Fibroblast of lung (primary cell): ENCODE measurements around the gene TOX2. TPM values are rescaled to one million over a fixed set of nuclear protein-coding genes. Genes with fewer than 3 reads are reported as not detected.

ENCODE experiments used
- DNase-seq, 2 donors: peaks; one replicate each; pipeline versions ENCODE4 v3.0.0 to v3.0.0-alpha.2; 2010; ENCODE audit warnings: low read depth in 2 of 2
- H2AFZ ChIP-seq: 2 replicates; pipeline ENCODE4 v1.5.1; 2012; ENCODE audit warnings: low read length, control low read depth, inconsistent platforms
- H3K27ac ChIP-seq: 2 replicates; pipeline ENCODE4 v1.5.1; 2011; ENCODE audit warnings: low read length, control low read depth; ENCODE audit not compliant: insufficient read depth
- H3K27me3 ChIP-seq: 2 replicates; pipeline ENCODE4 v1.5.1; 2011; ENCODE audit warnings: mild to moderate bottlenecking, low read length; ENCODE audit not compliant: control insufficient read depth, insufficient read depth
- H3K36me3 ChIP-seq: 2 replicates; pipeline ENCODE4 v1.5.1; 2011; ENCODE audit warnings: low read length; ENCODE audit not compliant: control insufficient read depth, insufficient read depth
- H3K4me1 ChIP-seq: 2 replicates; pipeline ENCODE4 v1.5.1; 2011; ENCODE audit warnings: low read length; ENCODE audit not compliant: control insufficient read depth, insufficient read depth; ENCODE audit errors: extremely low read depth
- H3K4me2 ChIP-seq: 2 replicates; pipeline ENCODE4 v1.5.1; 2011; ENCODE audit warnings: low read length, control low read depth; ENCODE audit not compliant: insufficient read depth; ENCODE audit errors: extremely low read depth
- H3K4me3 ChIP-seq, 4 experiments: fragments of 200-600 bp in 1 of 4; sonication (generic) in 1 of 4; replicated peaks in 1 of 4; 2 replicates each; pipeline ENCODE4 v1.5.1; 2011 to 2016; ENCODE audit warnings: low read length in 4 of 4, low read depth in 3 of 4, mild to moderate bottlenecking in 3 of 4, control low read depth in 2 of 4, inconsistent platforms in 1 of 4, mixed read lengths in 1 of 4; ENCODE audit not compliant: insufficient read depth in 1 of 4; ENCODE audit errors: control extremely low read depth in 1 of 4
- H3K79me2 ChIP-seq: 2 replicates; pipeline ENCODE4 v1.5.1; 2012; ENCODE audit warnings: mild to moderate bottlenecking, low read length, inconsistent platforms; ENCODE audit not compliant: control insufficient read depth, insufficient read depth
- H3K9ac ChIP-seq: 2 replicates; pipeline ENCODE4 v1.5.1; 2011; ENCODE audit warnings: mild to moderate bottlenecking, low read length, control low read depth; ENCODE audit not compliant: insufficient read depth
- H3K9me3 ChIP-seq: 2 replicates; pipeline ENCODE4 v1.5.1; 2012; ENCODE audit warnings: low read depth, low read length; ENCODE audit not compliant: control insufficient read depth, insufficient read depth
- H4K20me1 ChIP-seq: 2 replicates; pipeline ENCODE4 v1.5.1; 2011; ENCODE audit warnings: low read length; ENCODE audit not compliant: control insufficient read depth, insufficient read depth; ENCODE audit errors: extremely low read depth
- CTCF ChIP-seq, 2 donors: IDR thresholded peaks in 1 of 2; conservative IDR thresholded peaks in 1 of 2; 1 replicate in 1 of 2; 2 replicates in 1 of 2; pipeline ENCODE4 v1.5.1; 2011 to 2012; ENCODE audit warnings: low read length in 2 of 2, control low read depth in 1 of 2, inconsistent platforms in 1 of 2, low read depth in 1 of 2, mild to moderate bottlenecking in 1 of 2
- EZH2 ChIP-seq: IDR thresholded peaks from 2 replicates; pipeline ENCODE4 v1.5.1; 2012; ENCODE audit warnings: low read length, control low read depth, mild to moderate bottlenecking; ENCODE audit errors: missing control alignments
- polyA plus RNA-seq, 2 donors: library from polyadenylated mRNA; depleted of rRNA in 1 of 2; stranded (reverse) in 1 of 2; unstranded in 1 of 2; fragments of >200 nt; gene quantifications; 2 replicates each; pipeline ENCODE4 v1.2.1, GENCODE V29; 2011 to 2012; ENCODE audit warnings: missing spikeins in 1 of 2
- total RNA-seq: library from RNA; depleted of rRNA; stranded (reverse); fragments of >200 nt; gene quantifications from 2 replicates; pipeline ENCODE4 v1.2.1, GENCODE V29; 2014

Gene TOX2
- total and polyA plus RNA-seq, 2 donors (not counting 1 experiment from before 2014, with no cell fraction given): 5.9 to 9.6 TPM

- Histone ChIP-seq H3K27me3 (no peaks in the 10 kb centered on the region), H3K27ac (no peak overlapping the region), H4K20me1 (peaks cover 2% of the 10 kb centered on the region), H3K4me2 (no peak overlapping the region), H3K4me1 (no peaks in the 10 kb centered on the region), H3K9ac (no peak overlapping the region), H2AFZ (no peak overlapping the region), H3K4me3 (no peak overlapping the region), H3K36me3 (peaks cover 3% of the 10 kb centered on the region), H3K79me2 (no peaks in the 10 kb centered on the region), H3K9me3 (no peaks in the 10 kb centered on the region)
- DNase-seq: no peak
- TF ChIP-seq EZH2: no peak
- no peak for TF ChIP-seq CTCF (conservative IDR thresholded peaks at IDR 0.05 in 1 of 2, IDR thresholded peaks at IDR 0.05 in 1 of 2; ENCODE audit: low read depth in 1 of 2, low read length in 2 of 2)
Measured at GRCh38 chr20:44054849-44055248, 140.2 kb downstream of the TOX2 start.

GRCh38 chr20:44056010-44056698 lies 141.5 kb downstream of the TOX2 start:
- Histone ChIP-seq H3K79me2 (no peaks in the 10 kb centered on the region), H2AFZ (no peak overlapping the region), H3K4me3 (no peak overlapping the region), H3K9me3 (no peaks in the 10 kb centered on the region), H4K20me1 (peaks cover 2% of the 10 kb centered on the region), H3K9ac (no peak overlapping the region), H3K27me3 (no peaks in the 10 kb centered on the region), H3K27ac (no peak overlapping the region), H3K4me1 (no peaks in the 10 kb centered on the region), H3K4me2 (no peak overlapping the region), H3K36me3 (peaks cover 3% of the 10 kb centered on the region)
- DNase-seq: no peak
- TF ChIP-seq EZH2 (no peak), CTCF (conservative IDR thresholded peaks at IDR 0.05 in 1 of 2, IDR thresholded peaks at IDR 0.05 in 1 of 2; ENCODE audit: low read depth in 1 of 2, low read length in 2 of 2) (peak in 1 of 2 donors; percentile 13)

DNA sequence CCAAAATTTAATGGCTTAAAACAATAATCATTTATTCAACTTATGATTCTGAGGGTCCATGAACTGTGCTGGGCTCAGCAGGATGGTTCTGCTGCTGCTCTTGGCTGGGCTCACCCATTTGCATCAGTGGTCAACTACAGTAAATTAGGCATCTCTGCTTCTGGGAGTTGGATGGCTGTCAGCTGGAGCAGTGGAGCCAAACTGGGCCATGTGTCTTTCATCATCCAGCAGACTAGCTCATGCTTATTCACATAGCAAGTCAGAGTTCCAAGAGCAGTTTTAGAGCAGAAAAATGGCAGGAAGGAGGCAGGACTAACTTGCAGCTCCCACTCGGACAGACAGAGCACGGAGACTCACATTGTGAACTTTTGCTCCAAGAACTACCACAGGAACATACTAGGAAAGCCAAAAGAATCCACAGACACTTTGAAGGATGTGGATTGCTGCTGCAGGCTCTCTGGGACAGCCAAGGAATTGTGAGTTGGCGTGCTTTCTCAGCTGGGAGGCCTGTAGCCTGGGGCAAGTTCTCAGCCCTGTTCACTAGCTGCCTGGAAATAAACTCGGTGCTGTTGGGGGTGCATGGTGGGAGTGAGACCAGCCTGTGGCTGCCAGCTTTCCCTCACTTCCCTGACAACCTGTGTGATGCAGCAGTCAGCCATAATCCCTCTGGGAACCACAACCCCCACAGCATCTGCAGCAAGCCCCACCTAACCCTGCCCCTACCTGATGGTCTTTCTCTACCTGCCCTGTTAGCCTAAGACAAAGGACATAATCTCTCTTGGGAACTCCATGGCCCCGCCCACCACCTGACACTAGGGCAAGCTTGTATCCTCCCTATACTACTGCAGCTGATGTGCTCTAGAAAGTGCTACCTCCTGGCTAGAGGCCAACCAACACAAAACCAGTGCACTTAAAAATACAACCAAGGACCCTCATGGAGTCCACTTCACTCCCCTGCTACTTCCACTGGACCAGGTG lies 143.3 kb downstream of the TOX2 start:
- Histone ChIP-seq H3K79me2 (no peaks in the 10 kb centered on the region), H4K20me1 (no peaks in the 10 kb centered on the region), H2AFZ (no peak overlapping the region), H3K4me1 (no peaks in the 10 kb centered on the region), H3K9me3 (no peaks in the 10 kb centered on the region), H3K27ac (no peak overlapping the region), H3K4me3 (no peak overlapping the region), H3K36me3 (peaks cover 3% of the 10 kb centered on the region), H3K27me3 (no peaks in the 10 kb centered on the region), H3K9ac (no peak overlapping the region), H3K4me2 (no peak overlapping the region)
- peak; percentile 30 to 84 for DNase-seq
- TF ChIP-seq EZH2 (no peak), CTCF (conservative IDR thresholded peaks at IDR 0.05 in 1 of 2, IDR thresholded peaks at IDR 0.05 in 1 of 2; ENCODE audit: low read depth in 1 of 2, low read length in 2 of 2) (no peak)
